HG03066 (cell line): Measurements from ENCODE around the gene RNF157.
"Not testable (repeated sequence)": the region's sequence is repeated elsewhere in the genome, so short reads cannot be mapped to it uniquely, and the experiment has no call there.

Source experiments
- ATAC-seq: cut with Tn5 transposase; IDR thresholded peaks from one replicate; pipeline ENCODE4 v1.9.1; 2021; ENCODE audit warnings: low read depth; ENCODE audit not compliant: unreplicated experiment

The RNF157 gene

DNA sequence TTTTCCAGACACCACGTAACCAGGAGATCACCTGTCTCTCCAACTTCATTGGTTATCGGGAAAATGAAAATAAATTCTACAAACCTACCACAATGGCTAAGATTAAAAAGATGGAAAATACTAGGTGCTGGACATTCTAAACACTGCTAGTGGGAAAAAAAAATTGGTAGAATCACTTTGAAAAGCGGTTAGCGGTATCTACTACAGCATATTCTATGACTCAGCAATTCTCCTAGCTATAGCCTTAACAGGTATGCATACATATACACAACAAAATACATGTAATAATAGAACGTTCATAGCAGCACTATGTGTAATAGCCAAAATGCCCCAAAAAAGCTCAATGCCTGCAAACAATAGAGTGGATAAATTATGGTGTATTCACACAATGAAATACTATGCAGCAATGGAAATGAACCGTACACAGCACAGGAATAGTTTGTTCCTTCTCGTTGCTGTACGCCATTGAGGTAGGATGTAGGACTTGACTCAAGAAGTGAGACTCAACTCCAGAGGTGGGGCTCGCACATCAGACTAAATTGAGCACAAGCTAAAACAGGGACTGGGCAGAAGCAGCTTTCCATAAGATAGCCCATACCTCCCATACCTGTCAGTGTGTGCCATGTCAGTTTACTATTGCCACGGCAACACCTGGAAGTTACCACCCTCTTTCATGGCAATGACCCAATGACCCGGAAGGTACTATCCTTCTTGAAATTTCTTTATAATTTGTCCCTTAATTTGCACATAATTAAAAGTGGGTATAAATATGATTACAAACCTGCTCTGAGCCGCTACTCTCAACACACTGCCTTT lies 44.8 kb downstream of the RNF157 start:
- ATAC-seq = no peak

DNA sequence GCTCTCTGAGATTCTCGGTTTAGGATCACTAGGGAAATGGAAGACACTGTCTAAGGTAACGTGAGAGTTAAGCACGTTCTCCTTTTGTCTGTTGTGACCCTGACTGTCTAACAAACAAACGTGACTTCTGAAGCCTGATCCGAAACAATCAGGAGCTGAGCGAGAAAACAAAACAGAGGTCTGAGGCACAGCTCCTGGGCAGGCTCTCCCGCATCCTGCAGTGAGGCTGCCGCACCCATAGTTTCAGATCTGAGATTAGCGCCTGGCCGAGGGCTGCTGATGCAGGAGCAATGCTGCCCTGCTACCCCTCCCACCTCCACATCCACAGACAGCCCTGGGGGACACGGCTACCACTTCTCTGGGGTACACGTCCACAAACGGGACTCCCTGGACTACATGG lies 46.7 kb downstream of the RNF157 start:
- ATAC-seq = no peak

- ATAC-seq = no peak
These were observed 48.4 kb downstream of the RNF157 start for GRCh38 chr17:76191896-76192295.

DNA sequence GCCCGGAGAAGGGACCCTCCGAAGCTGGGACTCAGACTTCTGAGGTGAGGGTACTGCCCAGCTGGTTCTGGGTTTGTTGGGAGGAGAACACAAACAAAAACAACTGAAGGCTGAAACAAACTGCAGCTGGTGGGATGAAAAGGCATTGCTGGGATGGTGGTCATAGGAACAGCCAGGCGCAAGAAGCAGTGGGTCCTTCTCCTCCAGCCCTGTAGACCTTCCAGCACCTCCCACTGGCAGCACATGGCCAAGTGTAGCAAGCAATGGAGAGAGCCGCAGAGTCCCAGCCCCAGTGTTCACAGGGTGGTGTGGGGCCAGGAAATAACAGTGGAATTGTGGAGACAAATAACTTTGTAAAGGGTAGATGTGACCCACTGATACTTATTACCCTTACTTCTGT lies 50.6 kb downstream of the RNF157 start:
- no peak for ATAC-seq

DNA sequence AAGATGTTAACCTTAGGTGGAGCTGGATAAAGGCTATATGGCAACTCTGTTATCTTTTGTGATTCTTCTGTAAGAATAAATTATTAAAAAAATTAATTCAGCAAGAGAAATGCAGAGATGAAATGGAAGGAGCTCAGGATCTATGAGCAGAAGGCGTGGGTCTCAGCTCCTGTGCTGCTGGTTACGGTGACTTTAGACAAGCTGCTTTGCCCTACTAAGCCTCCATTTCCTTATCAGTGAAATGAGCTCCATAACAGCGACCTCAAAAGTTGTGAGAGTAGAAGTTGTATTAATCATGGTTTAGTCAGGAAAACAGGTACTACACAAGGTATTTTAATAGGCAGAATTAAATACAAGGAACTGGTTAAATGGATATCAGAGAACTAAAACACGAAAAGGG lies 51.0 kb downstream of the RNF157 start:
- no peak for ATAC-seq

- no peak for ATAC-seq
These were observed 51.9 kb downstream of the RNF157 start for GRCh38 chr17:76188213-76189016.

DNA sequence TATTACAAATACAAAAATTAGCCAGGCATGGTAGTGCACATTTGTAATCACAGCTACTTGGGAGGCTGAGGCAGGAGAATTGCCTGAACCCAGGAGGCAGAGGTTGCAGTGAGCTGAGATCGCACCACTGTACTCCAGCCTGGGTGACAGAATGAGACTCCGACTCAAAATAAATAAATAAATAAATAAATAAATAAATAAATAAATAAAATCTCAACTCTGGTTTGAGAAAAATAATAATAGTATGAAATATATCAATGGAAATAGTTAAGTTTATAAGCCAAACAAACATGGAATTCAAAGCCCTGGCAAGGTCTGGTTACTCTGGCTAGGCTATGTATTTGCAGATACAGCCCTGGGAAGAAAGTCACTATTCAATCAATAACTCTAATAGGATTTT lies 53.5 kb downstream of the RNF157 start:
- not testable (repeated sequence) for ATAC-seq

- ATAC-seq = no peak
These were observed 56.0 kb downstream of the RNF157 start for GRCh38 chr17:76184290-76184689.

DNA sequence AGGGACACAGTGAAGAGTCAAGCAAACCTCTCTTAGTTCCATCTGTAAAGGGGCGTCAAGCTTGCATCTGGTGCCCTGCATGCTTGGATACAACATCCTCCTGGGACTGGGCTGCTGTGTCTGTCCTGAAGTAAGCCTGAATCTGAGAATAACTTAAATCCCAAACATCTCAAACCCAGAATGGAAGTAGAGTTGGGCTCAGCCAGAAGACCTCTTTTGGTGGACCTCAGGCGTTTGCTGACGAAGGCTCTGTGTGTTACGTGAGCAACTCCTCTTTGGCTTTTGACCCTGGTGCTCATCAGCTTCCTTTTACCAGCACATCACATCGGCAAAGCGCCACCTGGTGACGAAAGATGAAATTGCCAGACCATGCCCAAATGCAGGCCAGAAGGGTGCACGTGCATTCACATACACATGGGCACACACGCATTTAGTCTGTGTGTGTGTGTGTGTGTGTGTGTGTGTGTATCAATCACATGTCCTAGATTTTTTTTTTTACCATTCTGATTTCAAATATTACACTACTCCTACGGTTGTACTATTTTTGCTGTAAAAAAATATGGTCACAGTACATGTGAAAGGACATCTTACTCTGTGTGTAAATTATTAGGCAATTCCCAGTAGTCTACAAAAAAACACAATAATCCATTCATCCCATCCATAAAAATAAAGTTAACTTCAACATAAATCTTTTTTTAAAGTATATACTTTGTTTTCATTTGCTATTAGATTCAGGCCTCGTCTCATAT lies 58.1 kb downstream of the RNF157 start:
- no peak for ATAC-seq

DNA sequence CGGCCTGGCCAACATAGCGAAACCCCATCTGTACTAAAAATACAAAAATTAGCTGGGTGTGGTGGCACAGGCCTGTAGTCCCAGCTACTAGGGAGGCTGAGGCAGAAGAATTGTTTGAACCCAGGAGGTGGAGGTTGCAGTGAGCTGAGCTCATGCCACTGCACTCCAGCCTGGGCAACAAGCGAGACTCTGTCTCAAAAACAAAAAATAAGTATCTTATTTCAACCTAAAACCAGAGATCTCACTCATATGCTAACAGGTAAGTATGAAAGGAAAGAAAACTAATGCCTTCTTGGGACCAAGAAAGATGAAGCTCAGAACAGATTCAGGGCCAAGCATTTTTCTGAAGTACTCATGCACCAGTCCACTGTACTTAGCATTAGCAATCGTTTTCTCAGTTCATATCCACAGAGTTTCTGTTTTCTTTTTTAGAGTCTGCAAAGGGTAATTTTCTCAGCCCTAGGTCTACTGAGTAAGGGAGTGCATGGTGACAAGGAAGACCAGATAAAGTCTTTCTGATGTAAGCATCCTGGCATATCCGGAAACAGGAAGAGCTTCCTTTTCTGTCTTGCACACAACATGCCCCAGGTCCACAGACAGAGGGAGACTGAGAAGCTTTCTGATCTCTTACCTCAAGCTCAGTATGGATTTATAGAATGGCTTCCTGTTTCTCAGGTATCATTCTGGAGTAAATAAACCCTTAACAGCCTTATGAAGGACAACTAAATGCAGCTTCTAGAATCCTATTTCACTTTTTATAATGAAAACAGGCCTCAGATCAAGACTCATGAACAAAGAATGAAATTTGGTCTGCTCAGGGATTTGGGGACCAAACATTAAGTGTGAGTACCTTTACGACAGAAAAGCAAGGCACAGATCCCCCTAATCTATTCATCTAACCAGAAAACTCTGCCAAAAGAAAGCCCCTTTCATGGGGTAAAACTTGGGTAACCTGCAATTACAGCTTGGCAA lies 60.5 kb downstream of the RNF157 start:
- ATAC-seq = no peak

DNA sequence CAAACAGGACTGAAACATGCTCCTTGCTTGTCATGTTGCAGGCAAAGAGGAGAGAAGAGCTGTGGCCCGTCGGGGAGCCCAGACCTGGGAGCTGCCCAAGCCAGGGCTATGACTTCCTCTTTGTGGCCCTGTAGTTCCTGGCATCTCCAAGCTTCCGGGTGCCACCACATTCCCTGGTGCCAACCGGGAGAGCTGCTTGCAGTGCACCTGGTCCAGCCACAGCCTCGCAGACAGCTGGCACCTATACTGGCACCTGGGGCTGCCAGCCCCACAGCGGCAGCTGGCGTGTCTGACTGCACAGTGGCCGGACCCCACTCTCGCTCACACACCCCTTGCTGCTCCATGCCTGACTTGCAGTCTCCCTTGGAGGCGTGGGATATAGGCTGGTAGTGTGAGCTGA lies 62.2 kb downstream of the RNF157 start:
- ATAC-seq = no peak

DNA sequence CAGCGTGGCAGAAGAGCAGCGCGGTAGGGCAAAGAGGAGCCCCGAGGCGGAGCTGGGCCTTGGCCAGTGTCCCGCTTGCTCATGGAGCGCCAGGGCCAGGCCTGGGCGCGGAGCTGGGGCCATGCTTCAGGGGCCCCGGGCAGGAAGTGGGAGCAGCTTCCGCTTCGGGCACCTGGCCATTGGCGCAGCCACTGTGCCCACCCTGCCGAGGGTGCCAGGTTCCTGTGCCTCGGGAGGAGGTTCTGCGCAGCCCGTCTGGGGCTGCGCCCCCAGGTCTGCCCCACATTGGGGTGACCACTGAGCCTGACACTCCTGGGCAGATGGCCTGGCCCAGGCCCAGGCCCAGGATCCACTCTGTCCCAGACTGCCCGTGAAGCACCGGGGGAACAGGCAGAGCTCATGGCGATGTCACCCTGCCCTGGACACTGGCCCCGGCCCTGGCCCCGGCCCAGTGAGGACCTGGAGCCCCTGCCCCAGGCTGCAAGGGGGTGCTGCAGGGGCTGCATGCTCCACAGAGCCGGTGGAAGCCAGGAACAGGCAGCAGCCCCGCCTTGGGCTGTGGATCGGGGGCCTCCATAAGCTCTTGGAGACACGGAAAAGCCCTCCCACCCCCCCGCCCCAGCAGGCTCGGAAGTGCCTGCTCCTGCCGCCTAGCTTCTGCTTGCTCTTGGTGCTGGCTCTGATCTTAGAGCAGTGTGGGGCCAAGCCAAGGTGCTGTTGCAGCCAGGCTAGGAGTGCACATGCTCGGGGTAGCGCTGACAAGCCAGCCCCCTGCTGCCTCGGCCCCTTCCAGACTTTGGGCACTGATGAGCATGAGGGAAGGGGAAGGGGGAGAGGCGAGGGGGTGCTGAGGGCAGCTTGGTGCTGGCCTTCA lies 63.4 kb downstream of the RNF157 start:
- ATAC-seq = no peak

DNA sequence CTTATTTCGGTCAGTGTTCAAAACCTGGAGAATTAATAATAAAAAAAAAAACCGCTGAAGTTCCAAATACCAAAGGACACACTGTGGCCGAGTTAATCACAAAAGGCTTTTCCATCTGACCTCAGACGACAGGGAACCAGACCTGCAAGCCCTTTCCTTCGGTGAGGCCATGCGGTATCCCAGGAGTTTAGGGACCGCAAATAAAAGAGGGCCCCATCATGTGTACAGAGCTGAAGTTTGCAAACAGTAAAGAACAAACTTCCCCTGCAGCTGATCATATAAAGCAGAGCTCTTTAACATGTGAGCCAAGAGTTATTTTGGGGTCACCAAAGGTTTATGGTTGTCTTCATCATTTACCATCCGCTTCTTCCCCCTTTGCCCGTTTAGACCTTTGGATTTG lies 66.3 kb downstream of the RNF157 start:
- ATAC-seq = no peak

- no peak for ATAC-seq
These were observed 66.8 kb downstream of the RNF157 start for GRCh38 chr17:76173474-76173873.

DNA sequence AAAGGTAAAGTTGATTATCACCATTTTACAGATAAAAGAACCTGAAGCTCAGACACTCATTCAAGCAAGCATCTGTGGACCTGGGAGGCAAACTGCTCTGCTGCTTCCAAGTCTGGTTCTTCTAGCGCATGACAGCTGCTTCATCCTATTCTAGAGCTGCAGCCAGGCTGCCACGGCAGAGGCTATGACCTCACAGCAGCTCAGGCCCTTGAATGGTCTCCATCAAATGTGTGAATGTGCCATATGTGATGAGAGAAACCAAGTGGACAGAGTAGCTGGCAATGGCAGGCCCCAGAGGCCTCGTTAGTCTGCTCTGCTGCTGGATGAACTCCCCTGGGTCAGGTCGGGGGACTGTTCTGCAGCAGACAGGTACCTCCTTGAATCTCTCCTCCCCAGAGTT lies 68.6 kb downstream of the RNF157 start:
- no peak for ATAC-seq

DNA sequence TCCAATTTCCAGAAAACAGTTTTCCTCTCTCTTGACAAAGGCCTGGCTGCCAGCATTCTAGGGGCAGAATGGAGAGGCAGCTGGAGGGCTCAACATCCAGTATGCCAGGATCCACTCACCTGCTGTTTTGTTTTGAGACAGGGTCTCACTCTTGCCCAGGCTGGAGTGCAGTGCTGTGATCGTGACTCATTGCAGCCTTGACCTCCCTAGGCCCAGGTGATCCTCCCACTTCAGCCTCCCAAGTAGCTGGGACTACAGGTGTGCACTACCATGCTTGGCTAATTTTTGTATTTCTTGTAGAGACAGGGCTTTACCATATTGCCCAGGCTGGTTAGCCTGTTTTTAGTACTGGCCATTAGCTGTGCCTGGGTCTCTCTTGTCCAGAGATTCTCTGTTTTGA lies 70.2 kb downstream of the RNF157 start:
- ATAC-seq = no peak

- no peak for ATAC-seq
These were observed 73.4 kb downstream of the RNF157 start for GRCh38 chr17:76166906-76167305.

GRCh38 chr17:76166168-76166567 lies 74.1 kb downstream of the RNF157 start:
- no peak for ATAC-seq

DNA sequence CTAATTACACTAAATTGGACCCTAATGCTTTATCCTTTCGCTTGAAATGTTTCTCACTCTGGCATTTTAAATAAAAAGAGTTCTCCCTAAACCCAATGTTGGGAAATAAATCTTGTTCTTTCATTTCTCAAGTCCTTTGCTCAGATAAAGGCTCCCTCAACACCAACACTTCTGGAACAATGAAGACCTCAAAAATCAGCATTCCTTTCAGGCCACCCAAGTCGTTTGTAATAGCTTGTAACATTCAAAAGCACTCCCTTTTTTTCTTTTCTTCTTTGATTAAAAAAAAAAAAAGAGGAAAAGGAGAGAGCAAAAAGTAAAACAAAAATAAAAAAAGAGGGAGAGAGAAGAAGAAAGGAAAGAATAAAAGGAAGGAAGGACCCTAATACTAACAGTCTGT lies 76.0 kb downstream of the RNF157 start:
- ATAC-seq = no peak
